Parathyroid adenoma (tissue), 2 donors: Measurements from ENCODE around the gene GPR158.

ENCODE experiments used
- H2AFZ ChIP-seq: fragments of 300-600 bp; sonication (generic); one replicate; pipeline ENCODE4 v1.7.0; 2017; ENCODE audit warnings: antibody characterized with exemption, mild to moderate bottlenecking
- H3K27ac ChIP-seq: fragments of 300-600 bp; sonication (generic); one replicate; pipeline ENCODE4 v1.7.0; 2017
- H3K27me3 ChIP-seq: fragments of 300-600 bp; sonication (generic); one replicate; pipeline ENCODE4 v1.7.0; 2017; ENCODE audit warnings: low read length; ENCODE audit not compliant: control insufficient read depth, insufficient read depth
- H3K36me3 ChIP-seq: fragments of 300-600 bp; sonication (generic); one replicate; pipeline ENCODE4 v1.7.0; 2017; ENCODE audit warnings: low read length; ENCODE audit not compliant: control insufficient read depth, insufficient read depth
- H3K4me1 ChIP-seq: fragments of 300-600 bp; sonication (generic); one replicate; pipeline ENCODE4 v1.7.0; 2017; ENCODE audit warnings: control low read depth
- H3K4me2 ChIP-seq: fragments of 300-600 bp; sonication (generic); one replicate; pipeline ENCODE4 v1.7.0; 2017; ENCODE audit warnings: low read length
- H3K4me3 ChIP-seq: fragments of 300-600 bp; sonication (generic); one replicate; pipeline ENCODE4 v1.7.0; 2017; ENCODE audit warnings: low read depth, low read length
- H3K79me2 ChIP-seq: fragments of 300-600 bp; sonication (generic); one replicate; pipeline ENCODE4 v1.7.0; 2017; ENCODE audit warnings: control low read depth
- H3K9ac ChIP-seq: fragments of 300-600 bp; sonication (generic); one replicate; pipeline ENCODE4 v1.7.0; 2017; ENCODE audit warnings: mild to moderate bottlenecking
- H3K9me3 ChIP-seq: fragments of 300-600 bp; sonication (generic); one replicate; pipeline ENCODE4 v1.7.0; 2017; ENCODE audit warnings: low read length; ENCODE audit not compliant: control insufficient read depth
- TF ChIP-seq, protein P1 (sequence below): fragments of 300-600 bp; sonication (generic); IDR thresholded peaks from one replicate; pipeline ENCODE4 v1.7.0; 2017; ENCODE audit warnings: antibody characterized with exemption, mild to moderate bottlenecking
- donor health status: primary hyperparathyroidism.

Gene GPR158

GRCh38 chr10:25465582-25466372 is 291.0 kb downstream of the GPR158 start:
- Histone ChIP-seq H3K9ac (no peak overlapping the region), H3K79me2 (no peaks in the 10 kb centered on the region), H3K27me3 (no peaks in the 10 kb centered on the region), H3K4me3 (no peak overlapping the region), H3K4me1 (no peaks in the 10 kb centered on the region), H3K4me2 (no peak overlapping the region), H3K27ac (no peak overlapping the region), H3K36me3 (no peaks in the 10 kb centered on the region), H2AFZ (no peak overlapping the region), H3K9me3 (no peaks in the 10 kb centered on the region)
- TF ChIP-seq, protein P1, sequence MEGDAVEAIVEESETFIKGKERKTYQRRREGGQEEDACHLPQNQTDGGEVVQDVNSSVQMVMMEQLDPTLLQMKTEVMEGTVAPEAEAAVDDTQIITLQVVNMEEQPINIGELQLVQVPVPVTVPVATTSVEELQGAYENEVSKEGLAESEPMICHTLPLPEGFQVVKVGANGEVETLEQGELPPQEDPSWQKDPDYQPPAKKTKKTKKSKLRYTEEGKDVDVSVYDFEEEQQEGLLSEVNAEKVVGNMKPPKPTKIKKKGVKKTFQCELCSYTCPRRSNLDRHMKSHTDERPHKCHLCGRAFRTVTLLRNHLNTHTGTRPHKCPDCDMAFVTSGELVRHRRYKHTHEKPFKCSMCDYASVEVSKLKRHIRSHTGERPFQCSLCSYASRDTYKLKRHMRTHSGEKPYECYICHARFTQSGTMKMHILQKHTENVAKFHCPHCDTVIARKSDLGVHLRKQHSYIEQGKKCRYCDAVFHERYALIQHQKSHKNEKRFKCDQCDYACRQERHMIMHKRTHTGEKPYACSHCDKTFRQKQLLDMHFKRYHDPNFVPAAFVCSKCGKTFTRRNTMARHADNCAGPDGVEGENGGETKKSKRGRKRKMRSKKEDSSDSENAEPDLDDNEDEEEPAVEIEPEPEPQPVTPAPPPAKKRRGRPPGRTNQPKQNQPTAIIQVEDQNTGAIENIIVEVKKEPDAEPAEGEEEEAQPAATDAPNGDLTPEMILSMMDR: no peak

DNA sequence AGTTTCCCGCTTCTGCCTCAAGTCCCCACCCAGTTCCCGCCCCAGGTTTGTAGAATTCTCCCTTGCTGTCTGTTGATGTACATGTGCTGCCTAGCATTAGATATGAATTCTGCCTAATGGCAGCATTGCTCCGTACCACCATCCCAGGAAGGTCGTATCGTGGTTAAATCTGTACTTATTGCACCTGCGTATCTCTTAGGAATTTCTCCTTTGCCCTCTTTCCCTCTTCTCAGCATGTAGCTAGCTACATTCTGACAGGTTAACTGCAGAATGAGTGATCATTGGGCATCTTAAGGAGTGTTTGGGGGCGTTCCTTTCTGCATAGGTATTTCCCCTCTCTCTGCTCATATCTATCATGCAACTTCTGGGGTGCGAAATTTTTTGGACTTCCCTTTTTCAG is 293.1 kb downstream of the GPR158 start:
- Histone ChIP-seq H3K4me2 (no peak overlapping the region), H3K27me3 (no peaks in the 10 kb centered on the region), H3K36me3 (no peaks in the 10 kb centered on the region), H2AFZ (no peak overlapping the region), H3K79me2 (no peaks in the 10 kb centered on the region), H3K4me1 (no peaks in the 10 kb centered on the region), H3K9me3 (no peaks in the 10 kb centered on the region), H3K9ac (no peak overlapping the region), H3K4me3 (no peak overlapping the region), H3K27ac (no peak overlapping the region)
- TF ChIP-seq, protein P1: no peak

DNA sequence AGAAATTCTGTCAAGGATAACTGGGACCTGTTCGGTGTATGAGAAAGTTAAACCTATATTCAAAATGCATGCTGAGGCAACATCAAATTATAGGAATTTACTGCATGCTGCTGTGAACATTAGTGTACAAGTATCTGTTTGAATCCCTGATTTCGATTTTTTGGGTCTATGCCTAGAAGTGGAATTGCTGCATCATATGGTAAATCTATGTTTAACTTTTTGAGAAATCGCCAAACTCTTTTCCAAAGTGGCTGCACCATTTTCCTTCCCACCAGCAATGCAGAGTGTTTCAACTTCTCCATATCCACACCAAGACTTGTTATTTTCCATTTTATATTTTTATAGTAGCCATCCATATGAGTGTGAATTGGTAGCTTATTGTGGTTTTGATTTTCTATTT is 306.7 kb downstream of the GPR158 start:
- H3K27me3 ChIP-seq: no peaks in the 10 kb centered on the region
- H3K9me3 ChIP-seq: no peaks in the 10 kb centered on the region
- H3K36me3 ChIP-seq: no peaks in the 10 kb centered on the region
- no peak overlapping the region for H3K27ac ChIP-seq
- H3K4me3 ChIP-seq: no peak overlapping the region
- no peaks in the 10 kb centered on the region for H3K4me1 ChIP-seq
- TF ChIP-seq, protein P1: no peak
- no peak overlapping the region for H2AFZ ChIP-seq
- H3K9ac ChIP-seq: no peak overlapping the region
- no peaks in the 10 kb centered on the region for H3K79me2 ChIP-seq
- no peak overlapping the region for H3K4me2 ChIP-seq

- H3K4me1 ChIP-seq: no peaks in the 10 kb centered on the region
- no peaks in the 10 kb centered on the region for H3K27me3 ChIP-seq
- no peaks in the 10 kb centered on the region for H3K36me3 ChIP-seq
- no peak overlapping the region for H3K27ac ChIP-seq
- no peak overlapping the region for H3K4me2 ChIP-seq
- no peak overlapping the region for H2AFZ ChIP-seq
- H3K4me3 ChIP-seq: no peak overlapping the region
- TF ChIP-seq, protein P1: no peak
- H3K9me3 ChIP-seq: no peaks in the 10 kb centered on the region
- no peak overlapping the region for H3K9ac ChIP-seq
- no peaks in the 10 kb centered on the region for H3K79me2 ChIP-seq
Observed at GRCh38 chr10:25483999-25484398, 309.2 kb downstream of the GPR158 start.

GRCh38 chr10:25487266-25487665 is 312.5 kb downstream of the GPR158 start:
- no peak overlapping the region for H3K9ac ChIP-seq
- H3K4me1 ChIP-seq: no peaks in the 10 kb centered on the region
- no peaks in the 10 kb centered on the region for H3K79me2 ChIP-seq
- H2AFZ ChIP-seq: no peak overlapping the region
- no peaks in the 10 kb centered on the region for H3K27me3 ChIP-seq
- H3K27ac ChIP-seq: no peak overlapping the region
- no peak overlapping the region for H3K4me2 ChIP-seq
- TF ChIP-seq, protein P1: no peak
- H3K9me3 ChIP-seq: no peaks in the 10 kb centered on the region
- no peaks in the 10 kb centered on the region for H3K36me3 ChIP-seq
- H3K4me3 ChIP-seq: no peak overlapping the region
